ENCODE measurements around the gene RAE1.

RAE1 gene

DNA sequence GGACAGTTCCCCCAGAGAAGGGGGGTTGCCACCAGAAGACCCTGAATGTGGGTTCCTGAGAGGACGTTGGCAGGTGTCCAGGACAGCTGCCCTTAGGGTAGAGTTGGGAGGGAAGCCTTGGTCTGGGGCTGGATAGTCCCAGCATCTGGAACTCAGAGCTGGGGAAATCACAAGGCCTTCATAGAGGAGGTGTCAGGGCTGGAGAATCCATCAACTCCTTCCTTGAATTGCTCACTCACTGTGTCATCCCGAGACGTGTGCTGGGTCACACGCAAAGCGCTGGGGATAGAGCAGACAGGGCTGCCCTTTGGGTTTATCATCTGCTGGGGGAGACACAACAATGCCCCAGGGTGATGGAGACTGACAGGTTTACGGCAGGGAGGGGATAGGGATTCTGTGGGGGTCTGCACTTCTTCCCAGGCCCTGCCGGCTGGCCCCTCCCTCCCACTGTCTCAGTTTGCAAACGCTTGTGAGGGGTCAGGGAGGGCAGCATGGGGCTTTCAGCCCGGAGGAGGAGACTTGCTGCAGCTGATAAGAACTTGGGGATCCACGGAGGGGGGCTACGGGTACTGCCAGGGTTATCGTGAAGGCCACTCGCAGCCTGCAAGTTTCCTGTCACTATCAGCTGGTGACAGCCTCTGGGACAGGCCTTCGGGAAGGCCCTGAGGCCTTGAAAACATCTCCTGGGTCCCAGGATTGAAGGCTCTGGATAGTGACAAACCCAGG lies 58.8 kb downstream of the RAE1 start:
- peaks cover 22% of the 10 kb centered on the region for H3K36me3 ChIP-seq
- no peak for TF ChIP-seq CTCF (IDR thresholded peaks at IDR 0.05; ENCODE audit: low read depth, low read length)
- DNase-seq: no peak
- no peak overlapping the region for H3K4me3 ChIP-seq (ENCODE audit: low read depth, low read length)
- H3K4me1 ChIP-seq: peaks cover 18% of the 10 kb centered on the region
- no peaks in the 10 kb centered on the region for H3K9me3 ChIP-seq
- no peaks in the 10 kb centered on the region for H3K27me3 ChIP-seq

DNA sequence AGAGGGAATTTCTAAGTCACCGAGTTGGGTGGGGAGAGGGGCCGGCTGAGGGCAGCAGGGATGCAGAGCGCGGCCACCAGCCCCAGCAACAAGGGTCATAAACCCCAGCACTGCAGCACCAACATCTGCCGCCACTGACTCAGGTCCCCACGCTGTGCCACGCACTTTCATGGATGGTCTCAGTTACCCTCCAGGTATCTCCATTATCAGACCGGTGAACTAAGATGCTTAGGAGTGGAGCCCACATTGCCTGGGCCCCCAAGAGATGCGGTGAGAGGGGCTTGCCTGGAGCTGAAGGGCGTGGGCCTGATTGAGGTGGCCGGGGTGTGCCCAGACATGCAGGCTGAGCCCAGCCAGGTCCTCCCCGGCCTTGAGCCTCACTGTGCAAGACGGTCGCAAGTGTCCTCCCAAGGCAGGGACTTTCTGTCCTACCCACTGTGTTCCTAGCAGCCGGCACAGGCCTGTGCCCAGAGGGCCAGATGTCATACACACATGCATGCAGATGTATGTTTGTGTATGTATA lies 59.4 kb downstream of the RAE1 start:
- no peaks in the 10 kb centered on the region for H3K9me3 ChIP-seq
- no peak for DNase-seq
- H3K36me3 ChIP-seq: peaks cover 22% of the 10 kb centered on the region
- TF ChIP-seq CTCF (IDR thresholded peaks at IDR 0.05; ENCODE audit: low read depth, low read length): no peak
- H3K4me3 ChIP-seq (ENCODE audit: low read depth, low read length): no peak overlapping the region
- peaks cover 18% of the 10 kb centered on the region for H3K4me1 ChIP-seq
- H3K27me3 ChIP-seq: no peaks in the 10 kb centered on the region

DNA sequence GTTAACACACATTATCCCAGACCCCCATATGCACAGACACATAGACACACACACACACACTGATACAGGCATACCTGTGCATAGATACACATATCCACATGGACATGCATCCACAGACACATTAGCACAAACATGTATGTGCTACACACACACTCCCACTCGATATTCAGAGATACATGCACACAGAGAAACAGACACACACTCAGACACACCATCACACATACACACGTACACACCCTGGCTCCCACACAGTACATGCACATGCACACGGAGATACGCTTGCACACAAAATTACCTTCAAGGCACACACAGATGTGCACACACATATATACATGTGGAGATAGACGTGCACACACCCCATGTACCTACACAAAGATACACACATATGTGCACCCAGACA lies 59.9 kb downstream of the RAE1 start:
- Histone ChIP-seq H3K27me3 (no peaks in the 10 kb centered on the region), H3K4me3 (ENCODE audit: low read depth, low read length) (no peak overlapping the region), H3K9me3 (no peaks in the 10 kb centered on the region), H3K4me1 (peaks cover 18% of the 10 kb centered on the region), H3K36me3 (peaks cover 22% of the 10 kb centered on the region)
- no peak for DNase-seq
- TF ChIP-seq CTCF (IDR thresholded peaks at IDR 0.05; ENCODE audit: low read depth, low read length): no peak

DNA sequence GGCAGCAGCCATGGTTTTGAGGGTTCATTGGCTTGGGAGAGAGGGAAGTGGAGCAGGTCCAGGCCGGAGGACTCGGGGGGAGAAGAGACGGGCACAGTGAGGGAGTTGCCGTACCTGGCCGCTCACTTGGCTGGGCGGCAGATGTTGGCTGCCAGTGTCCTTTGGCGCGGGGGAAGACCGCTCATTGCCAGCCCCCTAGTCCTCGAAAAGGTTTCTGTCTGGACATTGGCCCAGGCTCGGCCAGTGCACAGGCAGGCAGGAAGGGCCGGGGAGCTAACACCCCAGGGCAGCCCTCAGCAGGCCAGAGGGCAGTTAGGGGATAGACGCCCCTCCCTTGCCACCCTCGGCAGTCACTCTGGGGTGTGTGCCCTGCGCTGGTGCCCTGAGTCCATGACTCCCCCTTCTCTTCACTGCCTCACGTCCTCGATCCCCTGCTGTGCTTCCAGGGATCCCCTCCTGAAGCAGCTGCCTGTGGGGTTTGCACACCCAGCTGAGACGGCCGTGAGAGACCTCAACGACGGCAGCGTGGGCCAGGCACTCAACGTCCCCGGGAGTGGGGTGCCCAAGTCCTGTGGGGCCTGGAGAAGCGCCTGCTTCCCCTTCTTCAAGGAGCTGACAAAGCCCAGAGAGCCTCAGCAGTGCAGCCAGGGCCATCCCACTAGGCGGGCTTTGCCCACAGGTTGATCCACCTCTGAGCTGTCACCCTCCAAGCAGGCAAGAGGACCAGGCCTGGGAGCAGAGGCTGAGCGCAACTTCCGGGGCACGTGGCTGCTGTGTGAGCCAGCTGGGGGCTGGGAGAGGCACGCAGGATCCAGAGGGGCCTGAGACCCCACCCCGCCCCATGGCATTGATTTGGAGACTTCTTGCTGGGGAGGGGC lies 60.6 kb downstream of the RAE1 start:
- Histone ChIP-seq H3K36me3 (peaks cover 18% of the 10 kb centered on the region), H3K9me3 (no peaks in the 10 kb centered on the region), H3K27me3 (no peaks in the 10 kb centered on the region), H3K4me3 (ENCODE audit: low read depth, low read length) (no peak overlapping the region), H3K4me1 (peaks cover 18% of the 10 kb centered on the region)
- DNase-seq: no peak
- TF ChIP-seq CTCF (IDR thresholded peaks at IDR 0.05; ENCODE audit: low read depth, low read length): no peak

DNA sequence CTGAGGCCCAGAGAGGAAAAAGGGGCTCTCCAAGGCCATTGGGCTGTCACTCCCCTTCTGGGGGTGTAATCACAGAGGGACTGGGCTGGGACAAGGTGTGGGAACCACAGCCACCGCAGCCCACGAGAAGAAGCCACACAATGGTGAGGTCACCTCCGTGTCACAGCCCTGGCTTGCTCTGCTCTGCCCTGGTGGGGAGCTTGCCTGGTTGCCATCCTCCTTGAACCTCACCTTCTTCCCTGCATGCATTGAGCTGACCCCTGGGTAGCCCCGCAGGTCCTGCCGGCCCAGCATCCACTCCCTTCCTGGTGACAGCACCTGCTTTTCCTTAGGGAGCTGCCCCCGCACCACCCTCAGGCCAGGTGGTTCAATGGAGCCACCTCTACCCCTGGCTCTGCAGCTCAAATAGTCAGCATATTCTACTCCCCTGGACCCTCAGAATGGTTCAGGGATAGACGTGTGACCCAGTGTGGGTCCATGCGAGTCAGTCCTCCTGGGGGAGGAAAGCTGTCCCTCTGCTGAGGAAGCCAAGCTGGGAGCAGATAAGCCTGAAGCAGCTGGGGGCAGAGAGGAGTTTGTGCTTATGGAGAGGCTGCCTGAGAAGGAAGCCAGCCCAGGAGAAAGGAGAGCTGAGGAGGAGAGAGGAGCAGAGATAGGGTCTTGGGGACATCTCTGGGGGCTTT lies 61.4 kb downstream of the RAE1 start:
- no peak for DNase-seq
- no peak overlapping the region for H3K4me3 ChIP-seq (ENCODE audit: low read depth, low read length)
- H3K4me1 ChIP-seq: peaks cover 18% of the 10 kb centered on the region
- H3K9me3 ChIP-seq: no peaks in the 10 kb centered on the region
- no peaks in the 10 kb centered on the region for H3K27me3 ChIP-seq
- H3K36me3 ChIP-seq: peaks cover 14% of the 10 kb centered on the region
- TF ChIP-seq CTCF (IDR thresholded peaks at IDR 0.05; ENCODE audit: low read depth, low read length): no peak

Data from BE2C (cell line).